Measurements from ENCODE around the gene CSRNP2.

CSRNP2 gene

GRCh38 chr12:51077930-51078329 is 5.5 kb downstream of the CSRNP2 start:
- H3K27ac ChIP-seq (ENCODE audit: low read depth, low read length) = no peak overlapping the region
- H3K36me3 ChIP-seq (ENCODE audit: control insufficient read depth, insufficient read depth, low read length) = peaks cover 24% of the 10 kb centered on the region
- H3K4me3 ChIP-seq (ENCODE audit: low read depth, low read length) = no peak overlapping the region
- no peaks in the 10 kb centered on the region for H3K9me3 ChIP-seq (ENCODE audit: control insufficient read depth, insufficient read depth, low read depth, low read length)
- peaks cover 8% of the 10 kb centered on the region for H3K4me1 ChIP-seq (ENCODE audit: control insufficient read depth, insufficient read depth, low read length)
- H3K9ac ChIP-seq (ENCODE audit: low read length) = no peak overlapping the region
- H3K27me3 ChIP-seq (ENCODE audit: control insufficient read depth, insufficient read depth, low read length) = no peaks in the 10 kb centered on the region

GRCh38 chr12:51076236-51076930 is 7.0 kb downstream of the CSRNP2 start:
- Histone ChIP-seq H3K36me3 (ENCODE audit: control insufficient read depth, insufficient read depth, low read length) (peaks cover 37% of the 10 kb centered on the region), H3K9ac (ENCODE audit: low read length) (no peak overlapping the region), H3K27me3 (ENCODE audit: control insufficient read depth, insufficient read depth, low read length) (no peaks in the 10 kb centered on the region), H3K4me3 (ENCODE audit: low read depth, low read length) (no peak overlapping the region), H3K27ac (ENCODE audit: low read depth, low read length) (no peak overlapping the region), H3K4me1 (ENCODE audit: control insufficient read depth, insufficient read depth, low read length) (no peaks in the 10 kb centered on the region), H3K9me3 (ENCODE audit: control insufficient read depth, insufficient read depth, low read depth, low read length) (no peaks in the 10 kb centered on the region)

- Histone ChIP-seq H3K27ac (ENCODE audit: low read depth, low read length) (no peak overlapping the region), H3K36me3 (ENCODE audit: control insufficient read depth, insufficient read depth, low read length) (peaks cover 45% of the 10 kb centered on the region), H3K9me3 (ENCODE audit: control insufficient read depth, insufficient read depth, low read depth, low read length) (no peaks in the 10 kb centered on the region), H3K4me3 (ENCODE audit: low read depth, low read length) (no peak overlapping the region), H3K27me3 (ENCODE audit: control insufficient read depth, insufficient read depth, low read length) (no peaks in the 10 kb centered on the region), H3K9ac (ENCODE audit: low read length) (no peak overlapping the region), H3K4me1 (ENCODE audit: control insufficient read depth, insufficient read depth, low read length) (no peaks in the 10 kb centered on the region)
These were observed 8.0 kb downstream of the CSRNP2 start for GRCh38 chr12:51075390-51075789.

GRCh38 chr12:51071663-51072062 is 11.7 kb downstream of the CSRNP2 start:
- Histone ChIP-seq H3K36me3 (ENCODE audit: control insufficient read depth, insufficient read depth, low read length) (peaks cover 72% of the 10 kb centered on the region), H3K9ac (ENCODE audit: low read length) (no peak overlapping the region), H3K4me3 (ENCODE audit: low read depth, low read length) (no peak overlapping the region), H3K27me3 (ENCODE audit: control insufficient read depth, insufficient read depth, low read length) (no peaks in the 10 kb centered on the region), H3K27ac (ENCODE audit: low read depth, low read length) (no peak overlapping the region), H3K9me3 (ENCODE audit: control insufficient read depth, insufficient read depth, low read depth, low read length) (no peaks in the 10 kb centered on the region), H3K4me1 (ENCODE audit: control insufficient read depth, insufficient read depth, low read length) (no peaks in the 10 kb centered on the region)

GRCh38 chr12:51070004-51070403 is 13.4 kb downstream of the CSRNP2 start:
- Histone ChIP-seq H3K4me1 (ENCODE audit: control insufficient read depth, insufficient read depth, low read length) (no peaks in the 10 kb centered on the region), H3K27ac (ENCODE audit: low read depth, low read length) (no peak overlapping the region), H3K4me3 (ENCODE audit: low read depth, low read length) (no peak overlapping the region), H3K27me3 (ENCODE audit: control insufficient read depth, insufficient read depth, low read length) (no peaks in the 10 kb centered on the region), H3K36me3 (ENCODE audit: control insufficient read depth, insufficient read depth, low read length) (peaks cover 76% of the 10 kb centered on the region), H3K9ac (ENCODE audit: low read length) (no peak overlapping the region), H3K9me3 (ENCODE audit: control insufficient read depth, insufficient read depth, low read depth, low read length) (no peaks in the 10 kb centered on the region)

GRCh38 chr12:51067771-51068170 is 15.6 kb downstream of the CSRNP2 start:
- no peak overlapping the region for H3K4me3 ChIP-seq (ENCODE audit: low read depth, low read length)
- H3K27ac ChIP-seq (ENCODE audit: low read depth, low read length) = no peak overlapping the region
- H3K9ac ChIP-seq (ENCODE audit: low read length) = no peak overlapping the region
- peaks cover 85% of the 10 kb centered on the region for H3K36me3 ChIP-seq (ENCODE audit: control insufficient read depth, insufficient read depth, low read length)
- H3K9me3 ChIP-seq (ENCODE audit: control insufficient read depth, insufficient read depth, low read depth, low read length) = no peaks in the 10 kb centered on the region
- no peaks in the 10 kb centered on the region for H3K4me1 ChIP-seq (ENCODE audit: control insufficient read depth, insufficient read depth, low read length)
- no peaks in the 10 kb centered on the region for H3K27me3 ChIP-seq (ENCODE audit: control insufficient read depth, insufficient read depth, low read length)

GRCh38 chr12:51067229-51067628 is 16.2 kb downstream of the CSRNP2 start:
- Histone ChIP-seq H3K9ac (ENCODE audit: low read length) (no peak overlapping the region), H3K27me3 (ENCODE audit: control insufficient read depth, insufficient read depth, low read length) (no peaks in the 10 kb centered on the region), H3K4me1 (ENCODE audit: control insufficient read depth, insufficient read depth, low read length) (no peaks in the 10 kb centered on the region), H3K27ac (ENCODE audit: low read depth, low read length) (no peak overlapping the region), H3K36me3 (ENCODE audit: control insufficient read depth, insufficient read depth, low read length) (peaks cover 87% of the 10 kb centered on the region), H3K9me3 (ENCODE audit: control insufficient read depth, insufficient read depth, low read depth, low read length) (no peaks in the 10 kb centered on the region), H3K4me3 (ENCODE audit: low read depth, low read length) (no peak overlapping the region)

GRCh38 chr12:51065530-51065929 is 17.9 kb downstream of the CSRNP2 start:
- H3K27ac ChIP-seq (ENCODE audit: low read depth, low read length) = no peak overlapping the region
- H3K9me3 ChIP-seq (ENCODE audit: control insufficient read depth, insufficient read depth, low read depth, low read length) = no peaks in the 10 kb centered on the region
- no peak overlapping the region for H3K4me3 ChIP-seq (ENCODE audit: low read depth, low read length)
- H3K9ac ChIP-seq (ENCODE audit: low read length) = no peak overlapping the region
- H3K36me3 ChIP-seq (ENCODE audit: control insufficient read depth, insufficient read depth, low read length) = peaks cover 86% of the 10 kb centered on the region
- no peaks in the 10 kb centered on the region for H3K27me3 ChIP-seq (ENCODE audit: control insufficient read depth, insufficient read depth, low read length)
- no peaks in the 10 kb centered on the region for H3K4me1 ChIP-seq (ENCODE audit: control insufficient read depth, insufficient read depth, low read length)

- no peaks in the 10 kb centered on the region for H3K4me1 ChIP-seq (ENCODE audit: control insufficient read depth, insufficient read depth, low read length)
- no peaks in the 10 kb centered on the region for H3K9me3 ChIP-seq (ENCODE audit: control insufficient read depth, insufficient read depth, low read depth, low read length)
- H3K27ac ChIP-seq (ENCODE audit: low read depth, low read length) = no peak overlapping the region
- H3K27me3 ChIP-seq (ENCODE audit: control insufficient read depth, insufficient read depth, low read length) = no peaks in the 10 kb centered on the region
- H3K9ac ChIP-seq (ENCODE audit: low read length) = no peak overlapping the region
- no peak overlapping the region for H3K4me3 ChIP-seq (ENCODE audit: low read depth, low read length)
- peaks cover 91% of the 10 kb centered on the region for H3K36me3 ChIP-seq (ENCODE audit: control insufficient read depth, insufficient read depth, low read length)
These were observed 20.6 kb downstream of the CSRNP2 start for GRCh38 chr12:51062631-51063397.

GRCh38 chr12:51059086-51059485 is 24.3 kb downstream of the CSRNP2 start:
- Histone ChIP-seq H3K4me3 (ENCODE audit: low read depth, low read length) (no peak overlapping the region), H3K27ac (ENCODE audit: low read depth, low read length) (no peak overlapping the region), H3K4me1 (ENCODE audit: control insufficient read depth, insufficient read depth, low read length) (no peaks in the 10 kb centered on the region), H3K27me3 (ENCODE audit: control insufficient read depth, insufficient read depth, low read length) (no peaks in the 10 kb centered on the region), H3K36me3 (ENCODE audit: control insufficient read depth, insufficient read depth, low read length) (peaks cover 93% of the 10 kb centered on the region), H3K9ac (ENCODE audit: low read length) (no peak overlapping the region), H3K9me3 (ENCODE audit: control insufficient read depth, insufficient read depth, low read depth, low read length) (no peaks in the 10 kb centered on the region)

- no peaks in the 10 kb centered on the region for H3K27me3 ChIP-seq (ENCODE audit: control insufficient read depth, insufficient read depth, low read length)
- no peak overlapping the region for H3K27ac ChIP-seq (ENCODE audit: low read depth, low read length)
- no peaks in the 10 kb centered on the region for H3K4me1 ChIP-seq (ENCODE audit: control insufficient read depth, insufficient read depth, low read length)
- H3K9me3 ChIP-seq (ENCODE audit: control insufficient read depth, insufficient read depth, low read depth, low read length) = no peaks in the 10 kb centered on the region
- H3K9ac ChIP-seq (ENCODE audit: low read length) = no peak overlapping the region
- H3K4me3 ChIP-seq (ENCODE audit: low read depth, low read length) = no peak overlapping the region
- H3K36me3 ChIP-seq (ENCODE audit: control insufficient read depth, insufficient read depth, low read length) = peaks cover 83% of the 10 kb centered on the region
These were observed 27.2 kb downstream of the CSRNP2 start for GRCh38 chr12:51056242-51056641.

All from HUES6 (cell line).